H1 (cell line): ENCODE measurements around the gene ZNF592. TPM values are rescaled to one million over a fixed set of nuclear protein-coding genes. Genes with fewer than 3 reads are reported as not detected.

Source experiments
- CTCF ChIA-PET: fragments of 300-600 bp; sonication (Branson Sonifier 250); formaldehyde crosslinking; loops from one replicate; lab custom pipeline; 2021; ENCODE audit not compliant: partially characterized antibody; lab: Charles Lee
- POLR2A ChIA-PET: fragments of 300-600 bp; sonication (Branson Sonifier 250); formaldehyde crosslinking; loops from one replicate; lab custom pipeline; 2021; ENCODE audit warnings: inconsistent platforms; ENCODE audit not compliant: partially characterized antibody; lab: Charles Lee
- DNase-seq, 2 experiments: peaks; one replicate each; pipeline versions ENCODE4 v3.0.0 to v3.0.0-alpha.2; 2010 to 2022; ENCODE audit warnings: low spot score in 2 of 2, low read depth in 1 of 2, mixed read lengths in 1 of 2
- FAIRE-seq: peaks from 2 replicates; lab custom pipeline; 2011; peaks lifted over from hg19 to GRCh38; lab: Jason Lieb, UNC
- H2AFZ ChIP-seq: 2 replicates; pipeline ENCODE4 v1.8.1; 2012; ENCODE audit warnings: low read length, inconsistent platforms
- H2AK5ac ChIP-seq: 2 replicates; pipeline ENCODE4 v1.6.1; 2013; ENCODE audit warnings: low read depth, low read length
- H2BK120ac ChIP-seq: replicated peaks from 2 replicates; pipeline ENCODE3; 2013; ENCODE audit warnings: low read depth, low read length, inconsistent platforms
- H2BK12ac ChIP-seq: 2 replicates; pipeline ENCODE4 v1.6.1; 2013; ENCODE audit warnings: low read depth, low read length
- H2BK15ac ChIP-seq: 2 replicates; pipeline ENCODE4 v1.6.1; 2013; ENCODE audit warnings: low read length
- H2BK20ac ChIP-seq: 2 replicates; pipeline ENCODE4 v1.6.1; 2013; ENCODE audit warnings: low read length
- H2BK5ac ChIP-seq: 2 replicates; pipeline ENCODE4 v1.6.1; 2013; ENCODE audit warnings: low read depth, low read length
- H3K14ac ChIP-seq: 2 replicates; pipeline ENCODE4 v1.6.1; 2013; ENCODE audit warnings: inconsistent platforms; ENCODE audit not compliant: insufficient read length
- H3K18ac ChIP-seq: 2 replicates; pipeline ENCODE4 v1.6.1; 2013; ENCODE audit warnings: low read length; ENCODE audit errors: extremely low read depth
- H3K23ac ChIP-seq: 2 replicates; pipeline ENCODE4 v1.6.1; 2013; ENCODE audit warnings: inconsistent platforms; ENCODE audit not compliant: insufficient read length
- H3K23me2 ChIP-seq: 2 replicates; pipeline ENCODE4 v1.6.1; 2013; ENCODE audit warnings: low read depth, low read length
- H3K27ac ChIP-seq: 2 replicates; pipeline ENCODE4 v1.6.1; 2011; ENCODE audit warnings: low read depth, low read length, inconsistent platforms
- H3K27me3 ChIP-seq, 4 experiments: replicated peaks in 1 of 4; 1 replicate in 1 of 4; 2 replicates in 3 of 4; pipeline versions ENCODE4 v1.6.1 to v1.8.1; 2011 to 2013; ENCODE audit warnings: low read length in 3 of 4, mild to moderate bottlenecking in 3 of 4, inconsistent platforms in 2 of 4, mixed read lengths in 2 of 4, moderate library complexity in 1 of 4; ENCODE audit not compliant: control insufficient read depth in 3 of 4, insufficient read depth in 3 of 4; ENCODE audit errors: extremely low read depth in 1 of 4
- H3K36me3 ChIP-seq, 4 experiments: 2 replicates each; pipeline versions ENCODE4 v1.6.1 to v1.8.1; 2011 to 2013; ENCODE audit warnings: mild to moderate bottlenecking in 4 of 4, low read length in 3 of 4, moderate library complexity in 2 of 4, control low read depth in 1 of 4, inconsistent platforms in 1 of 4; ENCODE audit not compliant: insufficient read depth in 4 of 4, control insufficient read depth in 2 of 4
- H3K4ac ChIP-seq: replicated peaks from 2 replicates; pipeline ENCODE3; 2013; ENCODE audit warnings: low read length, low read depth, mixed read lengths, inconsistent platforms; ENCODE audit not compliant: insufficient read length
- H3K4me1 ChIP-seq, 4 experiments: replicated peaks in 1 of 4; 1 replicate in 1 of 4; 2 replicates in 3 of 4; pipeline versions ENCODE4 v1.6.1 to v1.8.1; 2011 to 2013; ENCODE audit warnings: low read length in 3 of 4, inconsistent platforms in 2 of 4, mixed read lengths in 1 of 4; ENCODE audit not compliant: insufficient read depth in 4 of 4, control insufficient read depth in 3 of 4
- H3K4me2 ChIP-seq, 2 experiments: 2 replicates each; pipeline versions ENCODE4 v1.6.1 to v1.8.1; 2011 to 2013; ENCODE audit warnings: low read depth in 2 of 2, low read length in 2 of 2, control low read depth in 1 of 2, inconsistent platforms in 1 of 2, mild to moderate bottlenecking in 1 of 2; ENCODE audit not compliant: insufficient read depth in 1 of 2
- H3K4me3 ChIP-seq, 4 experiments: fragments of 200-600, 300-600 bp in 1 of 4; sonication (generic), shearing (Covaris generic), sonication (Bioruptor Twin) in 1 of 4; 2 replicates each; pipeline versions ENCODE4 v1.5.1 to v1.8.1; 2011 to 2016; ENCODE audit warnings: low read length in 4 of 4, low read depth in 3 of 4, control low read depth in 2 of 4, inconsistent platforms in 2 of 4, mild to moderate bottlenecking in 2 of 4, mixed read lengths in 1 of 4, moderate library complexity in 1 of 4; ENCODE audit not compliant: insufficient read depth in 2 of 4; ENCODE audit errors: extremely low read depth in 1 of 4
- H3K56ac ChIP-seq: replicated peaks from 2 replicates; pipeline ENCODE3; 2013; ENCODE audit warnings: low read depth, mild to moderate bottlenecking, mixed read lengths, low read length, inconsistent platforms; ENCODE audit not compliant: insufficient read length
- H3K79me1 ChIP-seq: 2 replicates; pipeline ENCODE4 v1.6.1; 2013; ENCODE audit warnings: low read depth, low read length, control low read depth
- H3K79me2 ChIP-seq, 2 experiments: 2 replicates each; pipeline versions ENCODE4 v1.6.1 to v1.8.1; 2012 to 2013; ENCODE audit warnings: low read length in 2 of 2, mild to moderate bottlenecking in 2 of 2, inconsistent platforms in 1 of 2; ENCODE audit not compliant: insufficient read depth in 2 of 2, control insufficient read depth in 1 of 2
- H3K9ac ChIP-seq, 4 experiments: replicated peaks in 1 of 4; 1 replicate in 1 of 4; 2 replicates in 3 of 4; pipeline versions ENCODE4 v1.6.1 to v1.8.1; 2011 to 2013; ENCODE audit warnings: low read depth in 3 of 4, low read length in 3 of 4, control low read depth in 2 of 4, mild to moderate bottlenecking in 2 of 4, moderate library complexity in 2 of 4, inconsistent platforms in 1 of 4; ENCODE audit errors: extremely low read depth in 1 of 4
- H3K9me3 ChIP-seq, 2 experiments: 2 replicates each; pipeline versions ENCODE4 v1.6.1 to v1.8.1; 2012 to 2013; ENCODE audit warnings: mild to moderate bottlenecking in 2 of 2, moderate library complexity in 2 of 2, control low read depth in 1 of 2, inconsistent platforms in 1 of 2, low read depth in 1 of 2, low read length in 1 of 2, mixed read lengths in 1 of 2; ENCODE audit not compliant: insufficient read depth in 2 of 2
- H4K20me1 ChIP-seq, 2 experiments: replicated peaks in 1 of 2; 2 replicates each; pipeline versions ENCODE3 to v1.8.1; 2011 to 2013; ENCODE audit warnings: inconsistent platforms in 2 of 2, low read length in 2 of 2, mild to moderate bottlenecking in 1 of 2; ENCODE audit not compliant: insufficient read depth in 2 of 2, control insufficient read depth in 1 of 2
- H4K5ac ChIP-seq: 2 replicates; pipeline ENCODE4 v1.6.1; 2013; ENCODE audit warnings: low read length, low read depth, mixed read lengths, inconsistent platforms; ENCODE audit not compliant: insufficient read length
- H4K8ac ChIP-seq: 2 replicates; pipeline ENCODE4 v1.8.0; 2013; ENCODE audit warnings: mild to moderate bottlenecking, moderate library complexity, low read length, inconsistent platforms; ENCODE audit not compliant: insufficient read depth; ENCODE audit errors: extremely low read depth
- H4K91ac ChIP-seq: replicated peaks from 2 replicates; pipeline ENCODE3; 2013; ENCODE audit warnings: low read length, mixed read lengths, inconsistent platforms; ENCODE audit not compliant: insufficient read length
- CEBPB ChIP-seq: IDR thresholded peaks from 2 replicates; pipeline ENCODE4 v1.6.1; 2012; ENCODE audit warnings: low read depth, low read length
- GTF2F1 ChIP-seq: IDR thresholded peaks from 2 replicates; pipeline ENCODE4 v1.6.1; 2012; ENCODE audit warnings: low read depth, low read length, improper control_type of control experiment, borderline replicate concordance
- HDAC2 ChIP-seq, 2 experiments: fragments of 300-600 bp in 1 of 2; sonication (generic) in 1 of 2; IDR thresholded peaks; 2 replicates each; pipeline ENCODE4 v1.6.1; 2011 to 2012; ENCODE audit warnings: low read depth in 2 of 2, low read length in 2 of 2, mild to moderate bottlenecking in 2 of 2, moderate library complexity in 2 of 2, borderline replicate concordance in 1 of 2, inconsistent platforms in 1 of 2
- SAP30 ChIP-seq: fragments of 300-600 bp; sonication (generic); IDR thresholded peaks from 2 replicates; pipeline ENCODE4 v1.7.1; 2012; ENCODE audit warnings: low read length, moderate library complexity, mild to moderate bottlenecking, inconsistent platforms; ENCODE audit not compliant: insufficient read depth, insufficient replicate concordance
- WGBS, 2 experiments: shearing (Covaris generic) in 1 of 2; methylation state at CpG; one replicate each; pipeline versions ENCODE4 v1.1.6 to v1.1.7; 2013 to 2015; ENCODE audit warnings: low lambda C conversion rate in 2 of 2, mixed read lengths in 2 of 2, inconsistent platforms in 1 of 2, low coverage in 1 of 2, missing lambda C conversion rate in 1 of 2; ENCODE audit not compliant: insufficient replicate concordance in 2 of 2, insufficient coverage in 1 of 2, insufficient read length in 1 of 2; ENCODE audit errors: extremely low coverage in 1 of 2, missing lambda C conversion rate in 1 of 2; 5-methylcytosine and 5-hydroxymethylcytosine counted together
- polyA plus RNA-seq, 7 experiments: library from polyadenylated mRNA; depleted of rRNA in 3 of 7; stranded (reverse) in 5 of 7; unstranded in 2 of 7; fragments of >200 nt in 5 of 7; fragments of 200-250 nt in 2 of 7; gene quantifications; 1 replicate in 5 of 7; 2 replicates in 1 of 7; 4 replicates in 1 of 7; pipeline versions ENCODE4 v1.2.1 to v1.2.3, GENCODE V29; 2011 to 2013; ENCODE audit warnings: missing spikeins in 2 of 7, mixed read lengths in 2 of 7
- total RNA-seq: library from RNA; stranded (reverse); fragmentation: NEBNext Ultra II Directional; extraction: Animal tissue kit (Norgen Biotek cat#: 25700); gene quantifications from 2 replicates; pipeline ENCODE4 v1.2.1, GENCODE V29; 2021
- TF ChIP-seq, protein P1 (sequence below): IDR thresholded peaks from 2 replicates; pipeline ENCODE4 v1.6.1; 2012; ENCODE audit warnings: low read length, inconsistent platforms

The ZNF592 gene
- total and polyA plus RNA-seq, 2 of the 8 experiments (the other 6 are each of a cell fraction or from before 2014, with no cell fraction given) = 14.2 to 33.0 TPM

DNA sequence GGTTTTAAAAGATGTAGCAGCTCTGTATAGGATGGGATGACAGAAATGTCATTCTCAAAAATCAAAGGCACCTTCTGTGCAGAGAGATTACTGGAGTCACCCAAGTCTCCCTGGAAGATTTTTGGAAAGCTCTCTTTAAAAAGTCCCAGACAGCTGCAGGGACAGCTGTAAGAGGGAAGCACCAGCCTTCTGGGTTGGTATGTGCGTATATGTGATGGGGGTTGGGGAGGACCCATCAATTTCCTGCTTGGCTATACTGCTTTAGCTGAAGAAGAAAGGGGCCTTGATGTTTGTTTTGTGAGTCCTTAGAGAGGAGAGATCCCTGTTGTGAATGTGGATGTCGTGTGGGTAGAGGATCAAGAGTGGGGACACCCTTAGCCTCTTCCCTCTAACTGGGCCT is 27.0 kb upstream of the ZNF592 start:
- Histone ChIP-seq H3K27ac (no peak overlapping the region), H2AFZ (0 out of 2 replicates have a peak overlapping the region, but pooled peaks have one; percentile 41), H2BK15ac (no peak overlapping the region), H3K79me1 (no peaks in the 10 kb centered on the region), H3K4me1 (peaks cover 0 to 4% (median 3%) of the 10 kb centered on the region in 4 experiments; a peak in 5 of 7 replicates), H3K4me2 (no peak overlapping the region), H2BK5ac (no peak overlapping the region), H2BK12ac (no peak overlapping the region), H4K5ac (no peak overlapping the region), H4K91ac (no peak overlapping the region), H3K9me3 (no peaks in the 10 kb centered on the region), H3K4ac (no peak overlapping the region), H4K8ac (no peak overlapping the region), H2AK5ac (no peak overlapping the region), H3K56ac (no peak overlapping the region), H3K14ac (no peak overlapping the region), H2BK120ac (no peak overlapping the region), H3K79me2 (no peaks in the 10 kb centered on the region), H3K27me3 (no peaks in the 10 kb centered on the region), H3K9ac (no peak overlapping the region), H4K20me1 (no peaks in the 10 kb centered on the region), H2BK20ac (no peak overlapping the region), H3K23ac (no peak overlapping the region), H3K18ac (no peak overlapping the region), H3K23me2 (no peaks in the 10 kb centered on the region; the same call in 1 of the 2 replicates), H3K4me3 (no peak overlapping the region), H3K36me3 (no peaks in the 10 kb centered on the region)
- no peak for TF ChIP-seq GTF2F1
- TF ChIP-seq HDAC2 (IDR thresholded peaks at IDR 0.05; ENCODE audit: borderline replicate concordance in 1 of 2, low read depth in 2 of 2, low read length in 2 of 2) = no peak
- no peak for TF ChIP-seq SAP30
- TF ChIP-seq, protein P1, sequence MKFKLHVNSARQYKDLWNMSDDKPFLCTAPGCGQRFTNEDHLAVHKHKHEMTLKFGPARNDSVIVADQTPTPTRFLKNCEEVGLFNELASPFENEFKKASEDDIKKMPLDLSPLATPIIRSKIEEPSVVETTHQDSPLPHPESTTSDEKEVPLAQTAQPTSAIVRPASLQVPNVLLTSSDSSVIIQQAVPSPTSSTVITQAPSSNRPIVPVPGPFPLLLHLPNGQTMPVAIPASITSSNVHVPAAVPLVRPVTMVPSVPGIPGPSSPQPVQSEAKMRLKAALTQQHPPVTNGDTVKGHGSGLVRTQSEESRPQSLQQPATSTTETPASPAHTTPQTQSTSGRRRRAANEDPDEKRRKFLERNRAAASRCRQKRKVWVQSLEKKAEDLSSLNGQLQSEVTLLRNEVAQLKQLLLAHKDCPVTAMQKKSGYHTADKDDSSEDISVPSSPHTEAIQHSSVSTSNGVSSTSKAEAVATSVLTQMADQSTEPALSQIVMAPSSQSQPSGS = no peak
- TF ChIP-seq CEBPB = no peak
- no peak for DNase-seq
- no peak for FAIRE-seq
- POLR2A ChIA-PET = interaction anchor here (0.5 to 1.8 kb wide), 5 partner anchors 7 to 120 kb away, joined by 3 to 5 read pairs (median 3); no protein-coding TSS in a partner anchor
- 51% methylated on average over 2 of the region's 2 CpGs; no CpG with 5 or more reads in 1 of the 2 experiments for WGBS, 2 experiments
- CTCF ChIA-PET = interaction anchor here (0.8 to 4.6 kb wide), 6 partner anchors 13 to 101 kb away, joined by 3 to 21 read pairs (median 4); no protein-coding TSS in a partner anchor
